ENCODE measurements around the gene HABP2.

Gene HABP2

DNA sequence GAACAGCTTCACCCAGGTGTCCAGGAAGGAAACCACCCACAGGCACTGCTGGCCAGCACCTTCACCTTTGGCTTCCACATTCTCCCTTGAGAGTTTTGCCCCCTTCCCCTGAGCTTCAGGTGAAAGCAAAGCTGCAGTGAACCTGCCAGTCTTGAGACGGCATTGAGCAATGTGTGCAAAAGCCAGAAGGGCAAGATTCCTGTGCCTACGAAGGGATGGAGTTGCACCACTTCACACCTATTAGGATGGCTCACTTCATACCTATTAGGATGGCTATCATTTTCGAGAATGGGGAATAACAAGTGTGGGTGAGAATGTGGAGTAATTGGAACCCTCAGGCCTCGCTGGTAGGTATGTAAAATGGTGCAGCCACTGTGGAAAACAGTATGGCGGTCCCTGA, 7.2 kb downstream of the HABP2 start:
- no peak for DNase-seq

GRCh38 chr10:113561214-113561613, 8.4 kb downstream of the HABP2 start:
- DNase-seq = no peak

DNA sequence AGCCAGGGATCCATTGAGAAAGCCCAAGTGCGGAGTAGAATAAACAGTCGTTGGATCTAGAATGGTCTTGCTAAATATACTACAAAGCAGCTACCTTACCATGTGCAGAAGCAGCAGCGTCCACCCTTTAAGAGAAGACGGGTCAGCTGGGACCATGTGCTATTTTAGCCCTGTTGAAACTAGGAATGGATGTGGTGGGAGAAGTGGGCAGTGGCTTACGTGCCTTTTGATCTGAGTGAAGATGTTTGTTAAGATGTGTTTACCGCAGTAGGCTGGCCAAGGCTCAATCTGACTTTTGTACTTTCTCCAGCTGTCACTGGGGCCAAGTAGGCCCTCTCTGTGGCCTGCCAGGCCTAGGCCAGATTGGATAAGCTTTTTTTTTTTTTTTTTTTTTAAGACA, 9.2 kb downstream of the HABP2 start:
- no peak for DNase-seq

- DNase-seq = no peak
Measured at GRCh38 chr10:113562704-113563103, 9.9 kb downstream of the HABP2 start.

DNA sequence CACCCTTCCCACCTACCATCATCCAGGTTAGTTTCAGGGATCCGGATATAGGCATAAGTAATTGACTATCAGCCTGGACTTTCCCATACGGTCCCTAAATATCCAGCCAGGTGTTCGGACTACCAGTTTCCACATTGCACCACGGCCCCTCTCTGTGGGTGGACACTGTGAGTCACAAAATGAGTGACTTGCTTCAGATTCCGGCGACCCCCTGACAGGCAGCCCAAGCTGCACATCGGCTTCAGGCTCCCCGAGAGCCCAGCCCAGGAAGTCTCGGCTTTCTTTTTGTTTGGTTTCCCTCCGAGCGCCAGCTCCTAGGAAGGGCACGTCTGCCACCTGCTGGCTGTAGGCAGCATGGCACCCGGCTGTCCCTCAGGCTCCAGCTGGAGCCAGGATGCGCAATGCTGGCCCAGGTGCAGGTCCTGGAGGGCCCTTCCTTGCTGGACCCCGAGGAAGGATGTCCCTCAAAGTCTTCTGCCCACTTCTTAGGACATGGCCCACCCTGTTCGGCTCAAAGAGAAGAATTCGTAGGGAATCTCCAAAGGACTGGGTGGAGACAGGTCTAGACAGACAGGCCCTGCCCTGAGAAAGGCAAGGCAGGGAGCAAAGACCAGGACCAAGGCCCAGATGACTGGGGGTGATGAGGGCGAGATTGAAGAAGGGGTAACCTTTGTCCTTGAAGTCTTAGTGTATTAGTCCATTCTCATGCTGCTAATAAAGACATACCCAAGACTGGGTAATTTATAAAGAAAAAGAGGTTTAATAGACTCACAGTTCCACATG, 10.6 kb downstream of the HABP2 start:
- peak; percentile 7 for DNase-seq

GRCh38 chr10:113565364-113565763, 12.5 kb downstream of the HABP2 start:
- DNase-seq = no peak

DNA sequence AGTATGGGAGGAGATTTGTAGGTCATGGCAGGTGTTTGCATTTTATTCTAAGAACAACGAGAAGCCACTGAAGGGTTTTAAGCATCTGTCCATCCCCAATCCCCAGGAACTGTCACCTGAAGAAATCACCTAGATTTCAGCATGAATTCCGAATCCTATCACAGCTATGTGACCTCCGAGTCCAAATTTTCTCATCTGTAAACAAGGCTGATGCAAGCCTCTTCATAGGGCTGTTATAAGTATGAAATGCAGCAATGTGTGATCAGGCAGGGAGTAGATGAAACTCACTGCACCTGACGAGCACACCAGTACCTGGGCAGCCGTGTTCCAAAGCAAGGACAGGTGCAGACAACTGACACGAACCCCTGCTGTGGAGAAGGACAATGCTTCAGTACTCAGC, 14.0 kb downstream of the HABP2 start:
- no peak for DNase-seq

DNA sequence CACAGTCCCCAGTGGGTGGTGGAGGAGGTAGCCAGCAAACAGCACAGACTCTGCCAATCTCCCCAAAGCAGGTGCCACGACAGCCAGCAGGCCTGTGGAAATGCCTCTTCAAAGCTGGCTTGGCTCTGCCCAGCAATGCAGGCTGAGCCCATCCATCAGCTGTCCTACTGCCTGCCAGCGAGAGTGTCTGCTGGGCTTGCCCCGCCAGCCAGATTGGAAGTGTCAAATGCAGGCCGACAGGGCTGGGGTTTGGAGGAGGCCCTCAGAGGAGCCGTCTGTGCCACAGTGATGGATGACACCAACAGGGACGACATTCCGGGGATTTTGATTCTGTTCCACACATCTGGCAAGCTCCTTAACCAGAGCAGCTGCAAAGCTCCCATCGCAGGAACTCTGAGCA, 16.7 kb downstream of the HABP2 start:
- no peak for DNase-seq

- DNase-seq = no peak
Measured at GRCh38 chr10:113572520-113573290, 19.9 kb downstream of the HABP2 start.

- no peak for DNase-seq
Measured at GRCh38 chr10:113573368-113573767, 20.5 kb downstream of the HABP2 start.

DNA sequence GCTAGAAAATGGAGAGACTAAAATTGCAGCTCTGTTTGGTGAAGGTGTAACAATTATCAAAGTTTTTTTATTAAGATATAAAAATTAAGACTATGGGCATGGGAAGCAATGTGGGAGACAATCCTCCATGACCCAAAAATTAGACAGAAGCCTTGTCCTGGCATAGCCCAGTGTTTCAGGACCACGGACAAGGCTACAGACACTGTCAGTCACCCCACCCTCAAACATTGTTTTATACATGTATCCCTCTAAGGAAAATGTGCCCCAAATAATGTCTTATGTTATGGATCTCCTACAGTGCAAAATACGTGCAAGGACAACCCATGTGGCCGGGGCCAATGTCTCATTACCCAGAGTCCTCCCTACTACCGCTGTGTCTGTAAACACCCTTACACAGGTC, 24.0 kb downstream of the HABP2 start:
- no peak for DNase-seq

- DNase-seq = no peak
Measured at GRCh38 chr10:113578773-113579172, 25.9 kb downstream of the HABP2 start.

DNA sequence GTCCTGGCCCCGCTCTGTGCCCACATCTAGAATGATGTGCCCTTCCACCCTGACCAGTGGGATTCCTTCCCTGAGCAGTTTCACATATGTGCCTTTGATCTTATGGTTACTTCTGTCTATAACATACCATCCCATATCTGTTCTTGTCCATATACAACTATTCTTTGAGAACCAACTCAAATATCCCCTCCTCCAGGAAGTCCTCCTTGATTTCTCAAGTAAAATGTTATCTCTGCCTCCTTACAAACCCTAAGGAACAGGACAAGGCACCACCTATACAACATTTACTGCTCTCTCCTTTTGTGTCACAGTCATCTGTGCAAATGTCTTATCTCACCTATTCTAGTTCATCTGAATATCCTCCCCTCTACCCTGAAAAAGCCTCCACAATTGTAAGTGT, 28.2 kb downstream of the HABP2 start:
- no peak for DNase-seq

DNA sequence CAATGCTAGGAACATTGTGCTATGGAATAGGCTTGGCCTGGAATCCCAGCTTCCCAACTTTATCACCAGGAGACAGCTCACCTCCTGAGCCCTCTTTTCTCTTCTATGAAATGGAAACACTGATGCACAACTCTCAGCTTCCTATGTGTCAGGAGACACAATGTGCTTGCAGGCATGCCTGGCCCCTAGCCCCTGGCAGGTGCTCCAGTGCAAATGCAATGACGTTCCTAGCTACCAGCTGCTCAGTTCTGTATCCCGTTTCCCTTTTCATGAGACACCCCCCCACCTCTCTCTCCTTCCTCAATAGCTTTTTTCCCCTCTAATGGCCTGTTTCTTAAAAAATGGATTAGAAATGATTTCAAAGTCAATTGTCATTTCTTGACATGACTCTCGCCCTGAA, 30.7 kb downstream of the HABP2 start:
- no peak for DNase-seq

DNA sequence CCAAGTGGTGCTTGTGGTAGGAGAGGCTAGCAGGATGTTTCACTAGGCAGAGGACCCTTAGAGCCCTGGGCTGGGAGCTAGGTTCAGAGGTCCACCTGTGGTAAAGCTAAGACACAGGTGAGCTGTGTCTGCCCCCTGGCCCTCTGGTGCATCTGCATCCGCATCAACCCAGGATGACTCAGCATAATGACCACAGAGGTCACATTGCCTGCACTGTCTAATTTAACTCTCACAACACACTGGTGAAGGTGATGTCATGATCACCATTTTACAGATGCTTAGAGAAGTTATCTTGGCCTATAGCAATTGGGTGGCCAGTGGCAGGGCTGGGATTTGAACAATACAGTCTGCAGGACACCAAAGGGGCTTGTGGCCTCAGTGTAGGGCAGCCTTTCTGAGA, 33.1 kb downstream of the HABP2 start:
- no peak for DNase-seq

DNA sequence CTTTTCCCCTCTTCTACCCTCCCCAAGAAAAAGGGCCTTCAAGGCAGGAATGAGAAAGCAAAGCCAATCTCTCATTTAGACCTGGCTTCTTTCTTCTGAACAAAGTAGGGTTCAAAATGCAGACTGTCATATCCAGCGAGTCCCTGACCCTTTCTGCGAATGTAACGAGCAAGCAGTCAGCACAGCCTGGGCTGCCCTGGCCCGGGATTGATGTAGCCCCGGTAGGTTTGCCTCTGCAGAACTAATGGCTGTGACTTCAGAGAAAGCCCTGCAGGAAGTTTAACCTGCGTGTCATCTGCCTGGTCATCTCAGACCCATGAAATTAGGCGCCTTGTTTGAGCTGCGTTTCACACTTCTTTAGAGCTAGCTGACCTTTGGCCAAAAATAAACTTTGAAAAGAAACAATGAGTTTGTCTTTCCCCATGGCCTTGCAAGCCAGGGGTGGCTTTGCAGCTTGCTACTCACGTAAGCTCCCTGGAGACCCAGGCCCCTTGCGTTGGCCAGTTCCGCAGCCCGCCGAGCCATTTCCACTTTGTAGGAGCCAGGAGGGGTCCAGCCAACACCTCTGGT, 36.4 kb downstream of the HABP2 start:
- no peak for DNase-seq

- no peak for DNase-seq
Measured at GRCh38 chr10:113590581-113590980, 37.7 kb downstream of the HABP2 start.

DNA sequence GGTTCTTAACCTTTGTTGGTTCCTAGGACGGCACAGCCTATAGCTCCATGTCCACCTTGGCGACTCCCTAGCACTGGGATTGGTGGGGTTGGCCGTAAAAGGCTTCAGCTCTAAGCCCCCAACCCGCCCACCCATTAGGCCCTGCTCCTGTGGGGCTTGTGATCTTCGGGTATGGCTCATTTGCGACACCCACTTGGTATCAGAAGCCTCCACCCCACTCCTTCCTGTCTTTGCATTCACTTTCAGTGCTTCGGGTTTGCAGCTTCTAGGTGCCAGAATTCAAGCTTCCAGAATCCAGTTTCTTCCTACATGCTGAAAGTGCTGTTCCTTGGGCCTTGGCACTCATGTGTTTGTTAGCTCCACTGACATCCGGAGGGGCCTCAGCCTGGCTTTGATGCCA, 39.5 kb downstream of the HABP2 start:
- DNase-seq = no peak

GRCh38 chr10:113594652-113595051, 41.8 kb downstream of the HABP2 start:
- DNase-seq = no peak

DNA sequence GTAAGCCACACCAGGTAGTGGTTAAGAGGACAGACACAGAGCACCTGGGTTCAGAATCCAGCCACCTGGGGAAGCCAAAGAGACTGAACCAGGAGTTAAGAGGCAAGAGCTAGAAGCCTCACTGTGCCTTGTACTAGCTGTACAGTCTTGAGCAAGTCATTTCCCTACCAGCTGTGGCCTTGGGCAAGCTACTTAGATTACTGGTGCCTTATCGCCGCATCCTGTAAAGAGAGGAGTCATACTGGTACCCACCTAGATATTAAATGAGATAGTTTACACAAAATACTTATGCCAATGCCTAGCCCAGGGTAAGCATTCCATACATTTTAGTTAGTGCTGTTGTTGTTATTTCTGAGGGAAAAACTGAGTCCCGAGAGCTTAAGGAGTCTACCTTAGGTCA, 47.7 kb downstream of the HABP2 start:
- no peak for DNase-seq

DNA sequence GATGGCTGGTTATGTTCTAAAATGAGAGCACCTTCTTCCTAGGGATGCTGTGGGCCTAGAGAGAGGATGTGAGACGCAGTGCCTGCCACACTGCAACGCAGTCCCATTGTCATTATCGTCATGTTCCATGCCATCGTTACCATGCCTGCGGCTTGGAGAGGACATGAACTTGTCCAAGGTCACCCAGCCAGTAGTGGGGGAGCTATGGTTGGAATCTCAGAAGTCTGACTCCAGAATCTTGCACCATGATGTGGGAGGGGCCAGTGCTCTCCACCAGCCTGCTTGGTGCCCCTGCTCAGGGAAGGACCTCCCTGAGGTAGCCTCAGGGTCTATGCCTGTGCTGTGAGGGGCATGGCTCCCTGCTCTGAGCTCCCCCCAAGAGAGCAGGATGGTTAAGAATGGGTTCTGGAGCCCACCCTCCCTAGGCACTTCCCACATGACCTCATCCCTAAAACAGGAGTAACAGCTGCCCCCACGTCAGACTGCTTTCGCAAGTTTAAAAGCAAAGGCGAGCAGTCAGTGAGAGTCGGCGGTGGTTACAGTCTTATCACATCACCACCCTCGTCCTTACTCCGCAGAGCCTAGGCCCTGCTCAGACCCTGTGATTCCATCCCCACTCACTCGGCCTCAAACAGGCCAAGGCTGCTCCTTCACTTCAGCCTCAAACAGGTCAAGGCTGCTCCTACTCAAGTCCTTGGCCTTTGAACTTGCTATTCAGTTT, 50.4 kb downstream of the HABP2 start:
- DNase-seq = no peak

DNA sequence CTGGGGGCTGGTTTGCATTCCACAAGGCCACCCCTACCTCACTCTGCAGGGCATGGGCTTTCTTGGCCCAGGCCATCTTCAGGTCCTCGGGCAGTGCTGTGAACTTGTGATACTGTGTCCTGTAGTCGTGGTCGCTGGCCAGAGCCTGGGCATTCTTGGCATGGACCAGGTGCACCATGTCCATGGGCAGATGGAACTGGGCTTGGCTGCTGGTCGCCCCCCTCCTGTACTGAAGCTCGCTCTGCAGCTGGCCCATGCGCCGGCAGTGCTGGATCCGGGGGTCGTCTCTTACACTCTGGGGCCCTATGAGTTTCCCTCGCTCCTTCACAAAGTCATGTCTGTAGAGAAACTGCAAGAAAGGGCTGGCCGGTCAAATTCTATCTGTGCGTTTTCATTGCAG, 51.7 kb downstream of the HABP2 start:
- no peak for DNase-seq

GRCh38 chr10:113605268-113605978, 52.6 kb downstream of the HABP2 start:
- DNase-seq = no peak

Measured in NCI-H2171 (cell line).